HG03139 (cell line): ENCODE data around the gene EPN1.

Experiments used
- ATAC-seq: cut with Tn5 transposase; IDR thresholded peaks from one replicate; pipeline ENCODE4 v1.9.1; 2021; ENCODE audit not compliant: unreplicated experiment

The EPN1 gene

GRCh38 chr19:55660404-55660803 lies 14.6 kb upstream of the EPN1 start:
- no peak for ATAC-seq

DNA sequence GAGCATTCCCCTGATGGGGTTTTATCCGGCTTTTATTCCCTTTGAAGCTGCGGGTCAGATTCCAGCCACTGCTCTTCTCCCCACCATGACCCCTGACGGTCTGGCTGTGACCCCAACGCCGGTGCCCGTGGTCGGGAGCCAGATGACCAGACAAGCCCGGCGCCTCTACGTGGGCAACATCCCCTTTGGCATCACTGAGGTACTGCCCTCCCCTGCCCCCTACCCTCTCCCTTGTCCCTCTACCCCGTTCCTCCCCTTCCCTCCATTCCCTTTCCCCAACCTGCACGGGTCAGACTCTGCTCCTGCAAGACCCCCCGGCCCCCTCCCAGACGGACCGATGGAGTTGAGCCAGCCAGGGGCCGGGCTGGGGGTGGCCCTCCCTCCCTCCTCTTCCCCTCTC lies 14.0 kb upstream of the EPN1 start:
- ATAC-seq: no peak

DNA sequence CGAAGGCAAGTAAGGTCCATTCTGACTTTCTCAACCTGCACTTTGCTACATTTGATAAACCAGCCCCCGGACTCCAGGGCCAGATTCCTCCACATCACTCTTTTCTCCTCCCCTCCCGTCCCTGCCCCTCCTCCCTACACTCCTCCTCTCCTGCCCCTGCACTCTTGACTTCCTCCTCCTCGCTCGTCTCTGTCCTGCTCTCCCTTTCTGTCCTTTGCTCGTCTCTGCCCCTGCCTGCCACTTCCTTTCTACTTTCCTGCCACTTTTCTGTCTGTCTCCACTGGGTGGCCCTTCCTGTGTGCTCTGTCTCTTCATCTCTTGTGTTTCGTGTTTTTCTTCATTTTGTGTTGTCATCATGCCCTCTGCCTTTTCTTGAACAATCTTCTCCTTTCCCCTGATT lies 13.2 kb upstream of the EPN1 start:
- no peak for ATAC-seq

DNA sequence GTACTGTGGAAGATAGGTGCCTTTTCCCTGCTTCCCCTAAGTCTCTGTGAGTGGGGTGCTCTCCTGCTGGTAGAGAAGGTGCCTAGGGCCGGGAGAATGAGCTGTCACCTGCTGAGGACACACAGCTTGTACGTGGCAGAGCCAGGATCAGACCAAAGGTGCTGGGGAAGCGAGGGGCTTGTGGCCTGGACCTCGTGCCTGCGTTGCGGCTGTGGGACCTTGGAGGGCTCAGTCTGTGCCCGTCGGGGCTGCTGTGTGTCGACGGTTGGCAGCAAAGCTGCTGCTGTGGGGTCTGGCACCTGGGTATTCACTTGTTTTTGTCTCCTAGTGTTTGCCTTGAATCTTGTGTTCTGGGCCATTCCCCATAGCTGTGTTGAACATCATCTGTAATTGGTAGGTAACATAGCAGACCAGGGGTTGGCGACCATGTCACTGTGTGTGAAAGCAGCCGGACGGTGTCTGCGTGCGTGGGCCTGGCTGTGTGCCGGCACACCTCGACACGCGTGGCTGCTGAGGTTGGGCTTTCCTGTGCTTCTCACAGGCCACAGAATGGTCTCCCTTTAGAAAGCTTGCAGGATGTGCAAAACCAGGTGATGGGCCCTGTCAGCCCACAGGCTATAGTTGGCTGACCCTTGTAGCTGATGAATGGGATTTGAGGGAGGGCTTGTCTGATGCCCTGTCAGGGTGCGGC lies 11.0 kb upstream of the EPN1 start:
- no peak for ATAC-seq

GRCh38 chr19:55666343-55667005 lies 8.6 kb upstream of the EPN1 start:
- no peak for ATAC-seq

DNA sequence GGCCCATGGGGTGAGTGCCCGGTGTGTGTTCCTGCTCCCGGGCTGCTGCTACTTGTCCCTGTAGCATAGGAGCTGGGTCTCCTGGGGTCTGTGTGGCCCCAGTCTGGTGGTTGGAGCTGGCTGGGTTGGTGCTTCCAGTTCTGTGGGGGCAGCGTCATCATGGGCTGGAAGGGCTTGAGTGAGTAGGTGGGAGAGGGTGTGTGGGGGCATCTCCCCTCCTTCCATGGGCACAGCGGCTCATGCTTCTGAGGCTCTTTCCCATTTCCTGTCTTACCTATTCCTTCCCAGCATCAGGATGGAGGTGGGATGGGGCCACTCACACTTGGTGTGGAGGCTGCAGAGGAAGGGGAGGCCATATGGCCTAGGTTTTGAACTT lies 8.0 kb upstream of the EPN1 start:
- ATAC-seq: no peak

- no peak for ATAC-seq
These were observed 7.5 kb upstream of the EPN1 start for GRCh38 chr19:55667511-55667910.

DNA sequence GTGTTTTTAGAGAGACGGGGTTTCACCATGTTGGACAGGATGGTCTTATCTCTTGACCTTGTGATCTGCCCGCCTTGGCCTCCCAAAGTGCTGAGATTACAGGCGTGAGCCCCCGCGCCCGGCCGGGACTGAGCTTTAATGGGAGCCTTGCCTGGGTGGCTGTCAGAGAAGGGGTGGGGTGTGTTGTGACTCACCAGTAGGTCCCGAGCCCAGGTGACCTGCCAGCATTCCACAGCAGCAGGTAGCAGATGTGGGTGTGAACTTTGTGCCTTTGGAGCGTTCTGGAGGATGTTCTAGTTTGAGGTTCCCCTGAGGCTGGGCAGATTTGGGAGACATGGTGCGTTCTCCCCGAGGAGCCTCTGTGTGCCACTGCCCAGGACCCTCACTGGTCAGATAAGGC lies 7.1 kb upstream of the EPN1 start:
- no peak for ATAC-seq

- ATAC-seq: no peak
These were observed 6.2 kb upstream of the EPN1 start for GRCh38 chr19:55668603-55669348.

GRCh38 chr19:55669418-55670279 lies 5.4 kb upstream of the EPN1 start:
- no peak for ATAC-seq

- ATAC-seq: no peak
These were observed 4.6 kb upstream of the EPN1 start for GRCh38 chr19:55670280-55671053.

GRCh38 chr19:55671054-55671378 lies 4.0 kb upstream of the EPN1 start:
- ATAC-seq: no peak

- ATAC-seq: no peak
These were observed 2.6 kb upstream of the EPN1 start for GRCh38 chr19:55672418-55672817.

- ATAC-seq: no peak
These were observed 1.6 kb upstream of the EPN1 start for GRCh38 chr19:55673465-55673864.

DNA sequence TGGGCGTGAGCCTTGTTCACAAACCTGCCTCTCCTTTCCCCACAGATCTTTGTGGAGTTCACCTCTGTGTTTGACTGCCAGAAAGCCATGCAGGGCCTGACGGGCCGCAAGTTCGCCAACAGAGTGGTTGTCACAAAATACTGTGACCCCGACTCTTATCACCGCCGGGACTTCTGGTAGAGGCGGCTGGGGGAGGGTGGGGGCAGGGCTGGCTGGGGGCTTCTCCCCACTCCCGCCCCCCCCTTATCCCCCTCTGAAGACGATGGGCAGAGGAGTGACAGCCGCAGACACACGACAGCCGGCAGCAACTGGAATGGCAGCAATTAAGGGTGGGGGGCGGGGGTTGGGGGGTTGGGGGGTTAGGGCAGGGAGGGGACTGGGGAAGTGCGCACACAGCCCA lies 1.1 kb upstream of the EPN1 start:
- no peak for ATAC-seq

GRCh38 chr19:55674459-55674840 lies 576 bp upstream of the EPN1 start:
- ATAC-seq: no peak

- no peak for ATAC-seq
These were observed 782 bp downstream of the EPN1 start for GRCh38 chr19:55675661-55676354.

- ATAC-seq: no peak
These were observed 1.4 kb downstream of the EPN1 start for GRCh38 chr19:55676383-55676782.

GRCh38 chr19:55676889-55677505 lies 2.0 kb downstream of the EPN1 start:
- no peak for ATAC-seq

GRCh38 chr19:55677572-55678028 lies 2.6 kb downstream of the EPN1 start:
- ATAC-seq: no peak
